ENCODE data around the gene NCKIPSD.

GRCh38 chr3:48634661-48635221, 51.0 kb downstream of the NCKIPSD start:
- TF ChIP-seq CTCF (IDR thresholded peaks at IDR 0.05): no peak
- TF ChIP-seq POLR2A (IDR thresholded peaks at IDR 0.05): no peak
- no peak for TF ChIP-seq EP300 (IDR thresholded peaks at IDR 0.05)

Measured in tibial nerve (tissue), 4 donors.